Right cardiac atrium (tissue), 5 donors: ENCODE data around the gene TFR2. TPM values are rescaled to one million over a fixed set of nuclear protein-coding genes. Genes with fewer than 3 reads are reported as not detected.
A peak's percentile ranks its signal among the peaks of the same experiment; 100 is the strongest.

Experiments used
- ATAC-seq, 2 donors: fragments of 200-7000 bp; cut with Tn5 transposase; one replicate each; pipeline versions ENCODE4 v1.8.0 to v1.9.1; 2020; ENCODE audit warnings: moderate library complexity in 2 of 2, mild to moderate bottlenecking in 1 of 2
- DNase-seq, 3 donors: peaks; one replicate each; pipeline ENCODE4 v3.0.0-alpha.2; 2020
- H3K27ac ChIP-seq: one replicate; pipeline ENCODE4 v1.5.1; 2013; ENCODE audit warnings: mild to moderate bottlenecking, low read length, control low read depth, moderate library complexity
- H3K27me3 ChIP-seq: one replicate; pipeline ENCODE4 v1.6.1; 2013; ENCODE audit not compliant: control insufficient read depth, insufficient read depth
- H3K4me1 ChIP-seq: one replicate; pipeline ENCODE4 v1.6.1; 2013; ENCODE audit warnings: low read length; ENCODE audit not compliant: control insufficient read depth, insufficient read depth
- H3K4me3 ChIP-seq: one replicate; pipeline ENCODE4 v1.5.1; 2013; ENCODE audit warnings: low read length, control low read depth
- H3K9me3 ChIP-seq: one replicate; pipeline ENCODE4 v1.6.1; 2013; ENCODE audit warnings: low read length; ENCODE audit not compliant: control insufficient read depth
- WGBS: extraction: QIAGEN DNeasy Blood & Tissue Kit; methylation state at CpG from one replicate; pipeline ENCODE4 v1.1.7; 2013; 5-methylcytosine and 5-hydroxymethylcytosine counted together
- intact Hi-C, 4 donors: fragments of 100-400 bp; cut with DNase I; formaldehyde crosslinking; loops; one replicate each; pipeline versions ENCODE4 v1.11.0 to v1.14.0; 2022 to 2023
- polyA plus RNA-seq: library from polyadenylated mRNA; stranded (reverse); fragments of 200-250 nt; gene quantifications from one replicate; pipeline ENCODE4 v1.2.3, GENCODE V29; 2013
- total RNA-seq, 4 donors: library from RNA; stranded (reverse); fragmentation: NEBNext Ultra II Directional; extraction: Animal tissue kit (Norgen Biotek cat#: 25700); gene quantifications; one replicate each; pipeline ENCODE4 v1.2.1, GENCODE V29; 2021
- donor health status: healthy with polysubstance abuse.
- donor health status: DM: no; HTN: yes; CAD: no.
- donor health status: DM: no; HTN: no; CAD: no.
- donor health status: DM: no; HTN: yes; CAD: no; lungs with severe emphysema.
- donor health status: DM: yes; HTN: yes; CAD: no.

Gene TFR2
- total and polyA plus RNA-seq, 5 donors: 0.14 to 0.41 (median 0.25) TPM; not detected in 1

DNA sequence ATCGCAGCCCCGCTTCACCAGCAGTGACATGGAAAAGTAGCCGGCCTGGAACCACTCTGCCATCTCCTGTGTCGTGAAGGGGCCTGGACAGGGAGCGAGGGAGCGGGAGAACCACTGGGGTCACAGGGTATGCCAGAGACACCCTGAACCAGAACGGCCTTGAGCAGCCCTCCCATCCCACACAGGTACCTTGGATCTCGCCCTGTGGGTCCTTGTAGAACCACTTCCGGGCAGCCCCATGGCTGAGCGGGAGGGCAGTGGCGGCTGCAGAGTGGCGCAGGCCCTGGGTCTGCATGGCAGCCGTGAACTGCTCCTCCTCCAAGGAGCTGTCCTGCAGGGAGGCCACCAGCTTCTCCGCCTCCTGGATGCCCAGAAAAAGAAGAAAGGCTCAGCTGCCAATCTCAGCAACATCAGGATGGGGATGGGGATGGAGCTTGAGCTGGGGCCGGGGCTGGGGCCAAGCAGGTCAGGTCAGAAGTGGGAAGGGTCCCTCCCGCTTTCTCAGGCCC is 43.2 kb upstream of the TFR2 start:
- 91% methylated on average over 16 of the region's 16 CpGs for WGBS
- no peak for DNase-seq
- no peak for ATAC-seq
- Histone ChIP-seq H3K4me1 (peaks cover 2% of the 10 kb centered on the region), H3K27ac (no peak overlapping the region), H3K9me3 (no peaks in the 10 kb centered on the region), H3K27me3 (no peaks in the 10 kb centered on the region), H3K4me3 (no peak overlapping the region)
- intact Hi-C loops: loop anchor here in 2 of 4 donors (10.0 kb wide), 4 partner anchors 80 to 220 kb away; partner anchors contain the start of genes PCOLCE (in 1 of the 2), SPACDR (in 1 of the 2) and TSC22D4 (in 1 of the 2)

DNA sequence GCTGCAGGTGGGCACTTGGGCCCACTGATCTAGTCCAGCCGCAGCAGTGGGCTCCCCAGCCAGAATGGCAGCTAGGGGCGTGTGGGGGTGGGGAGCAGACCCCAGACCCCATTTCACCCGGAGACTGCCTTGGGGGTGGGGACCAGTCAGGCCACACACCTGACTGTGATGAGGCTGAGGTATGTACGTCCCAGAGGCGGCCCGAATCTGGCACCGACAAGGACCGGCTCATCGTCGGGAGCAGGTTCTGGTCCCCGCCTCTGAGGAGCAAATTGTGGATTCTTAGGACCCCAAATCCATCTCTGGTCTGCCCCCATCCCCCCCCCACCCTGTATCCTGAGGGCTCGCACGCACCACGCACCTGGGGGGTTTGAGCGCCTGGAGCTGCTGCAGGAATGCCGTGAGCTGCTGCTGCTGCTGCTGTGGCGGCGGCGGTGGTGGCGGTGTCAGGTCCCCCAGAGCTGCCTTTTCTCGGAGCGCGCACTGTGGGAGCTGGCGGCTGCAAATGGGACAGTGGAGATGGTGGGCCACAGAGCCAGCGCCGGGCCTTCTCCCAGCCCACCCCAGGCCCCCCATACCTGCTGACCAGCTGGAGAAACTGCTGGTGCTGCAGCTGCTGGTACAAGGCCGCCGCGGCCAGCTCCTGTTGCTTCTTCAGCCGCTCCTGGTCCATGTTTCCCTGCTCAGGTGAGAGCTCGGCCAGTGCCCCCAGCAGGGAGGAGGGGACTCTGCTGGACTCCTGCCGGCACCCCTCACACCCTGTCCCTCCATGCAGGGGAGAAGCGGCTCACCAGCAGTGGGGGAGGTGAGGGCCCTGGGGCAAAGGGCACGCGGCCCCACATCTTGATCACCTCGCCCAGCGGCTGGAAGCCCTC is 42.5 kb upstream of the TFR2 start:
- 91% methylated on average over 37 of the region's 37 CpGs for WGBS
- Histone ChIP-seq H3K4me3 (no peak overlapping the region), H3K9me3 (no peaks in the 10 kb centered on the region), H3K27ac (no peak overlapping the region), H3K27me3 (no peaks in the 10 kb centered on the region), H3K4me1 (peaks cover 2% of the 10 kb centered on the region)
- no peak for ATAC-seq
- peak in 1 of 3 donors; percentile 63 for DNase-seq
- intact Hi-C loops: loop anchor here in 2 of 4 donors (10.0 kb wide), 4 partner anchors 79 to 219 kb away; partner anchors contain the start of genes PCOLCE (in 1 of the 2), SPACDR (in 1 of the 2) and TSC22D4 (in 1 of the 2)

DNA sequence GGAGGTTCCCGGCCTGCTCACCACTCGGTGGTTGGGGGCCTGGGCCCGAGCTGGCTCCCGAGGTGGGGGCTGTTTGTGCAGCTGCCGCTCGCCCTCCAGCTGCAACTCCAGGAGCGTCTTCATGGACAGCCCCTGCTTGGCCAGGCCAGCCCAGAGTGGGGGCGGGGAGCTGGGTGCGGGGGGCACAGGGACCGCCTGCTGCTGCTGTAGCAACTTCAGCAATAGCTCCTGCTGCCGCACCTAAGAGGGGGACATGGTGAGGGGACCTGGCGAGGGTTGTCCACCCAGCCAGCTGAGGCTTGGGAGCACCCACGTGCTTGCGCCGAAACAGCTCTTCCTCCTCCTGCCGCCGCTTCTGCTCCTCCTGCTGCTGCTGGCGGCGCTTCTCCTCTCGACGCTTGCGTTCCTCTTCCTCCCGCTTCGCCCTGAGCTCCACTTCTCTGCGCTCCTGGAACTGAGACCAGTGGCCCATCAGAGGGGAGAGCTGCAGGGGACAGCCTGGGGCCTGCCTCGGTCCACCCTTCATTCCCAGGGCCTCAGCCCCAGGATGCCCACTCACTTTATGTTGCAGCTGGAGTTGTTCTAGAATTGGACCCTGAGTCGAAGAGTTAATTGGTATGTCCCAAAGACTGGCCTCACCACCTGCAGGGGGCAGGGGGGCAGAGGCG is 41.8 kb upstream of the TFR2 start:
- no peak overlapping the region for H3K27ac ChIP-seq
- no peak for ATAC-seq
- intact Hi-C loops: loop anchor here in 2 of 4 donors (10.0 kb wide), 4 partner anchors 78 to 218 kb away; partner anchors contain the start of genes PCOLCE (in 1 of the 2), SPACDR (in 1 of the 2) and TSC22D4 (in 1 of the 2)

DNA sequence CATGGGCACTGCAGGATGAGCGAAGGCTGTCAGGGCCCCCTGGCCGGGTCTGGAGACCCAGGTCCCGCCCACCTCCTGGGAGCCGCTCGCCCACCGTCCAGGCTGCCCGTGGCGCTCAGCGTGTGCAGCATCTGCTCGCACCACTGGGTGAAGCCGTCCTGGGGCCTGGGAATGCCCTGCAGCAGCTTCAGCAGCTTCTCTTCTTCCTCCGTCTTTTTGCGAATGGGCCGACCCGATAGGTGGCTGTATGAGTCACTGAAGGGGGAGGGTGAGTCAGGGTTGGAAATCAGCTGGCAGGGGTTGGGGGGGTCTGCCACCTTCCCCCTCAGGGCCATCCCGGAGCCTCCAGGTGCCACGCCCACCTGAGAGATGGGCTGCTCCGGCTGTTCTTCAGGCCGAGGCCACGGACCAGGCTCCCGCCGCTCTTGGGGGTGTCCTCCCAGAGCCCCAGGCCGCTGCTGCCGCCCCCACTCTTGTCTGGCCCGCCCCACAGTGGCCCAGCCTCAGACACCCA is 40.9 kb upstream of the TFR2 start:
- Histone ChIP-seq H3K27me3 (no peaks in the 10 kb centered on the region), H3K27ac (no peak overlapping the region), H3K4me1 (peaks cover 2% of the 10 kb centered on the region), H3K9me3 (no peaks in the 10 kb centered on the region), H3K4me3 (no peak overlapping the region)
- peak in 1 of 3 donors; percentile 54 for DNase-seq
- no peak for ATAC-seq
- 81% methylated on average over 25 of the region's 25 CpGs for WGBS
- intact Hi-C loops: loop anchor here in 2 of 4 donors (10.0 kb wide), 4 partner anchors 77 to 217 kb away; partner anchors contain the start of genes PCOLCE (in 1 of the 2), SPACDR (in 1 of the 2) and TSC22D4 (in 1 of the 2)

More for the DNA sequence above, 41.8 kb upstream of the TFR2 start:
- Histone ChIP-seq H3K9me3 (no peaks in the 10 kb centered on the region), H3K4me3 (no peak overlapping the region), H3K27me3 (no peaks in the 10 kb centered on the region), H3K4me1 (peaks cover 2% of the 10 kb centered on the region)
- WGBS: 81% methylated on average over 28 of the region's 28 CpGs
- peak in 1 of 3 donors; percentile 67 for DNase-seq

DNA sequence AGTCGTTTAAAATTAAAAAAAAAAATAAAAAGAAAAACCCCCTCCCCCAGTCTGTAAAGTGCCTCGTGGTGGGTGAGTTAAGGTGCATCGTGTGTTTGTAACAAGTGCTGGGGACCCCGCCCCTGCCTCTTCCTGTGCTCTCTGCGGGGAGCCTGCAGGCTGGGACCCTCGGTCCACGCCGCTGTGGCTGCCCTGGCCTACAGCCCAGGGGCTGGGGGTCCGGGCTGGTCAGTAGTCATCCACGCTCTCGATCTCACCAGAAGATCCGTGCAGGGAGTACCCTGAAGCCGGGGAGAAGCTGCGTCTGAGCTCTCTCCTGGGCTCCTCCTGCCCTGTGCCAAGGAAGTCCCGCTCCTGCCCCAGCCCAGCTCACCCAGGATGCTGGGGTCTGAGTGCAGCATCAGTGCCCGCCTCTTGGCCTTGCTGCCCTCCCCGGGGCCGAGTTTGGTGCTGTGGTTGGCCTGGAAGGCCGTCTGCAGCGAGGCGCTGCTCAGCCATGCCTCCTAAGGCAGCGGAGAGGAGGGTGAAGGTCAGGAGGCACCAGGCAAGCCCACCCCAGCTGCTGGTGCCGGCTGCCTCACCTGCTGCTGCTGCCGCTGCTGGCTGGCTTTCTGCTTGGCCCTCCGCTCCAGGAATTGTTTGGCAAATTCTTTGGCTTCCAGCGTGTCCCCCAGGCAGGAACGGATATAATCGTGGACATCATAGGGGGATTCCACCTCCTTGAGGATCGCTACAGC is 40.3 kb upstream of the TFR2 start:
- ATAC-seq: no peak
- no peaks in the 10 kb centered on the region for H3K9me3 ChIP-seq
- H3K27ac ChIP-seq: no peak overlapping the region
- no peak overlapping the region for H3K4me3 ChIP-seq
- H3K27me3 ChIP-seq: no peaks in the 10 kb centered on the region
- 75% methylated on average over 29 of the region's 29 CpGs for WGBS
- intact Hi-C loops: loop anchor here in 2 of 4 donors (10.0 kb wide), 4 partner anchors 77 to 217 kb away; partner anchors contain the start of genes PCOLCE (in 1 of the 2), SPACDR (in 1 of the 2) and TSC22D4 (in 1 of the 2)
- peak in 1 of 3 donors; percentile 60 for DNase-seq
- H3K4me1 ChIP-seq: peaks cover 2% of the 10 kb centered on the region

DNA sequence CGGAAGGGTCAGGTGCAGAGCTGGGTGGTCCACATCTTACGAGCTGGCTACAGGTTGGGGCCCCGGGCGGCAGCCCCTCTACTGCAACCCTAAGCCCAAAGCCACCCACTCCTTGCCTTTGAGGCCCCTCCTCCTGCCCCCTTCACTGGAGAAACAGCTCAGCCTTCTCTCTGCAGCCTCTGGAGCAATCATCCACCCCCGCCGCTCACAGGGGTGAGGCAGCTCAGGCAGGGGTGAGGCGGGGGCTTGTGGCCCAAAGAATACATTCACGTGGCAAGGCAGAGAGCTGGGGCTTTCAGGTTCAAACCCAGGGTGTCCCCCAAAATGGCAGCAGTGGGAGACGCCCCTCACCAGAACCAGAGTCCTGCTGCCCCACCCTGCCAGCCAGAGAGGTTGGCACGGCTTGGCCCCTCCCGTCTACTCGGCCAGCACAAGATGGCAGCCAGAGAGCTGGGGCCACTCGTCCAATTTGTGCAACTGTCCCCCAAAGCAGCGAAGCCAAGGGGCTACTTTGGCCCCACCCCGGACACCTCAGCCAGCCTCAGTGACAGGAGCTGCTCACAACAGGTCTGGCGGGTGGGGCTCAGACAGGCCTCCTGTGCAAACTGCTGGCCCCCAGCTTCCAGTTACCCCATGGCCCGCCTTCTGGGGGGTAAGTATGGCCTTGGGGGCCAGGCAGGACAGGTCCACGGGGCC is 39.4 kb upstream of the TFR2 start:
- 80% methylated on average over 18 of the region's 18 CpGs for WGBS
- intact Hi-C loops: loop anchor here in 2 of 4 donors (10.0 kb wide), 4 partner anchors 76 to 216 kb away; partner anchors contain the start of genes PCOLCE (in 1 of the 2), SPACDR (in 1 of the 2) and TSC22D4 (in 1 of the 2)
- Histone ChIP-seq H3K4me3 (no peak overlapping the region), H3K27ac (peak overlapping the region; percentile 28), H3K4me1 (peaks cover 2% of the 10 kb centered on the region), H3K9me3 (no peaks in the 10 kb centered on the region), H3K27me3 (no peaks in the 10 kb centered on the region)
- peak in 2 of 3 donors; percentile 71 to 76 for DNase-seq
- ATAC-seq: peak in 1 of 2 donors; percentile 1

DNA sequence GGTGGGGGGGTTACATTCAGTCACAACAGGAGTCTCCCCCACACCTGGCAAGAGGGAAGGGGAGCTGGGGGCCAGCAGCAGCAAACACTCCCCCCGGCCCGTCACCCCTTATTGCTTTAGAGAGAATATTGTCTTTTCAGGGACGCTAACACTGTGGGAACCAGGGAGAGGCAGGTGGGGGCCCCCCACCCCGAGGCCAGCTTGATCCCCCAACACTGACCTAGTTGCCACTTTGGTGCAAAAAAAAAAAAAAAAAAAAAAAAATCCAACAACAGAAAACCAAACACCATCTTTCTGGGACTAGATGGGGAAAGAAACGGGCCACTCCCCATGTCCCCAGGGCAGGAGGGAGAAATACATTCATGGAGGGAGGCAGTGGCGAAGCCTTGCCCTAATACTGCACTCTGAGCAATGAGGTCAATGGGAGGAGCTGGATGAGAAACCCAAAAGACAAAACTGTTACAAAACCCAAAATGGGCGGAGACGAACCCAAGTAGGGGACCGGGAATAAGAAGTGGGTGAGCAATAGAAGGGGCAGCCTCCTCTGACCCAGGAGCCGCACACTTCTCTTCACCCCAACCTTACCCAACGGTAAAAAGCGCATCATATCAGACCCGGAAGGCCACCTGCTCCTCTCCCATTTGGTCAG is 38.7 kb upstream of the TFR2 start:
- 65% methylated on average over 13 of the region's 13 CpGs for WGBS
- Histone ChIP-seq H3K4me1 (peaks cover 2% of the 10 kb centered on the region), H3K4me3 (no peak overlapping the region), H3K27ac (peak overlapping the region; percentile 27), H3K9me3 (no peaks in the 10 kb centered on the region), H3K27me3 (no peaks in the 10 kb centered on the region)
- peak; percentile 71 to 82 (median 72) for DNase-seq
- ATAC-seq: peak; percentile 41 to 51
- intact Hi-C loops: loop anchor here in 3 of 4 donors (10.0 kb wide), 6 partner anchors 65 to 215 kb away; partner anchors contain the start of genes FBXO24 (in 1 of the 3), LRCH4 (in 1 of the 3), MOSPD3 (in 1 of the 3) and PCOLCE (in 1 of the 3)

DNA sequence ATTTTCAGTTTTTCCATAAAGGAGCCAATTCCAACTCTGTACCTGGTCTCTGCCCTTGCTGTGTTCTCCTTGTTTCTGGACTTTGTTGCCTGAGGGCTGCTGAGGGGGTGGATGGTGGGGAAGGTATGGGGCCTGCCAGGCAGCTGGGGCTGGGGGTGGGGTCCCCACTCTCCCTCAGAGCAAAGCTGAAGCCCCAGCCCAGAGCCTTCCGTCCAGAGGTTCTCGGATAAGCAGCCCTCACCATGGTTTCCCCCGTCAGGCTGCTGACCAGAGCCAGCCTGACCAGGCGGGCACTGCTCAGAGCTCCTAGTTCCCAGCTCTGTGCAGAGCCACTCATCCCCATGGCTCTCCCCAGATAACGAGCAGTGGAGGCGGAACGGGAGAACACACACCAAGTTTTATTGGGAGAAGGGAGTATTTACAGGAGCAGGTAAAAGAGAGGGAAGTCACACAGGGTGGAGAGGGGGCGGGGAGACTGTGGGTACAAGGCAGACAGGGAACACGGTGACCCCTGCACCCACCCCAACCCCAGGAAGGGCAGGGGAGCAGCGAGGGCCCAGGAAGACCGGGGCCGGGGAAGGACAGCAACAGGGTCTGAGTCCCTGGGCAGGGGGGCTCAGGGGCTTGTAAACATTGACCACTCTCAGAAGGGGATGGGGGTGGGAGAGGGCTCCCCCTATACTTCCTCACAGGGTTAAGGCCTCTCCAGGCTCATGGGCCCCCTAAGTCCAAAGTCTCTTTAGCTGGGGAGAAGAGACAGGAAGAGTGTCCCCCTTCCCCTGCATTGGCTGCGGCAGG is 38.0 kb upstream of the TFR2 start:
- Histone ChIP-seq H3K4me3 (no peak overlapping the region), H3K27me3 (no peaks in the 10 kb centered on the region), H3K4me1 (peaks cover 2% of the 10 kb centered on the region), H3K27ac (peak overlapping the region; percentile 27), H3K9me3 (no peaks in the 10 kb centered on the region)
- no peak for ATAC-seq
- DNase-seq: peak in 1 of 3 donors; percentile 53
- 67% methylated on average over 13 of the region's 13 CpGs for whole genome bisulfite sequencing
- intact Hi-C loops: loop anchor here in 1 of 4 donors (10.0 kb wide), 2 partner anchors 65 to 95 kb away; partner anchors contain the start of genes FBXO24, LRCH4 and MOSPD3
